H9 (cell line): ENCODE data around the gene DHRS7B. TPM values are rescaled to one million over a fixed set of nuclear protein-coding genes. Genes with fewer than 3 reads are reported as not detected.

Experiments
- DNase-seq: peaks from one replicate; pipeline ENCODE4 v3.0.0-alpha.2; 2017
- H2AFZ ChIP-seq: one replicate; pipeline ENCODE4 v1.6.1; 2013; ENCODE audit warnings: mild to moderate bottlenecking, low read length, control low read depth, moderate library complexity
- H2AK5ac ChIP-seq: 2 replicates; pipeline ENCODE4 v1.6.1; 2013; ENCODE audit warnings: low read length, control low read depth, mixed read lengths; ENCODE audit not compliant: insufficient read length
- H2BK120ac ChIP-seq: one replicate; pipeline ENCODE4 v1.6.1; 2013; ENCODE audit warnings: low read depth, mild to moderate bottlenecking, low read length, control low read depth, inconsistent platforms; ENCODE audit not compliant: poor library complexity, severe bottlenecking
- H2BK12ac ChIP-seq: 2 replicates; pipeline ENCODE4 v1.6.1; 2013; ENCODE audit warnings: low read length, control low read depth, mixed read lengths, low read depth; ENCODE audit not compliant: insufficient read length
- H2BK15ac ChIP-seq: 2 replicates; pipeline ENCODE4 v1.6.1; 2013; ENCODE audit warnings: low read depth, low read length, control low read depth
- H2BK20ac ChIP-seq: one replicate; pipeline ENCODE4 v1.6.1; 2013; ENCODE audit warnings: low read depth, mild to moderate bottlenecking, low read length, control low read depth, inconsistent platforms; ENCODE audit not compliant: poor library complexity, severe bottlenecking
- H2BK5ac ChIP-seq: 2 replicates; pipeline ENCODE4 v1.6.1; 2013; ENCODE audit warnings: low read length, control low read depth, mixed read lengths; ENCODE audit not compliant: insufficient read length
- H3K14ac ChIP-seq: 2 replicates; pipeline ENCODE4 v1.6.1; 2013; ENCODE audit warnings: low read length, control low read depth; ENCODE audit not compliant: insufficient read depth
- H3K18ac ChIP-seq: 2 replicates; pipeline ENCODE4 v1.6.1; 2013; ENCODE audit warnings: low read depth, mild to moderate bottlenecking, mixed read lengths, low read length, control low read depth; ENCODE audit not compliant: insufficient read length
- H3K23ac ChIP-seq: 2 replicates; pipeline ENCODE4 v1.6.1; 2013; ENCODE audit warnings: low read length, control low read depth, mixed read lengths, low read depth; ENCODE audit not compliant: insufficient read length
- H3K23me2 ChIP-seq: 2 replicates; pipeline ENCODE4 v1.6.1; 2013; ENCODE audit warnings: low read depth, mild to moderate bottlenecking, mixed read lengths, low read length, control low read depth; ENCODE audit not compliant: insufficient read length, poor library complexity, severe bottlenecking
- H3K27ac ChIP-seq: 2 replicates; pipeline ENCODE4 v1.5.1; 2013; ENCODE audit warnings: low read length, control low read depth, mixed read lengths, low read depth; ENCODE audit not compliant: insufficient read length
- H3K27me3 ChIP-seq: 2 replicates; pipeline ENCODE4 v1.6.1; 2013; ENCODE audit warnings: low read length, control low read depth, inconsistent platforms; ENCODE audit not compliant: insufficient read depth
- H3K4ac ChIP-seq: 2 replicates; pipeline ENCODE4 v1.6.1; 2013; ENCODE audit warnings: low read depth, mild to moderate bottlenecking, control low read depth, inconsistent platforms, low read length, moderate library complexity
- H3K4me1 ChIP-seq: 2 replicates; pipeline ENCODE4 v1.6.1; 2013; ENCODE audit warnings: low read length, control low read depth, inconsistent platforms; ENCODE audit not compliant: insufficient read depth
- H3K4me2 ChIP-seq: 2 replicates; pipeline ENCODE4 v1.6.1; 2013; ENCODE audit warnings: low read length, control low read depth, mixed read lengths; ENCODE audit not compliant: insufficient read length, insufficient read depth
- H3K56ac ChIP-seq: 2 replicates; pipeline ENCODE4 v1.6.1; 2013; ENCODE audit warnings: low read depth, mild to moderate bottlenecking, mixed read lengths, low read length, control low read depth; ENCODE audit not compliant: insufficient read length
- H3K79me1 ChIP-seq: 2 replicates; pipeline ENCODE4 v1.6.1; 2013; ENCODE audit warnings: low read depth, mild to moderate bottlenecking, moderate library complexity, low read length, control low read depth, inconsistent platforms; ENCODE audit not compliant: insufficient read depth, poor library complexity, severe bottlenecking
- H3K79me2 ChIP-seq: 2 replicates; pipeline ENCODE4 v1.6.1; 2013; ENCODE audit warnings: low read length, control low read depth, inconsistent platforms; ENCODE audit not compliant: insufficient read depth
- H3K9ac ChIP-seq: 2 replicates; pipeline ENCODE4 v1.6.1; 2013; ENCODE audit warnings: low read length, control low read depth, mixed read lengths; ENCODE audit not compliant: insufficient read length; ENCODE audit errors: extremely low read depth
- H3K9me3 ChIP-seq: one replicate; pipeline ENCODE4 v1.6.1; 2013; ENCODE audit warnings: low read depth, low read length, inconsistent platforms; ENCODE audit not compliant: control insufficient read depth
- H3T11ph ChIP-seq: one replicate; pipeline ENCODE4 v1.6.1; 2013; ENCODE audit warnings: mild to moderate bottlenecking, low read length, control low read depth, inconsistent platforms
- H4K20me1 ChIP-seq: one replicate; pipeline ENCODE4 v1.6.1; 2013; ENCODE audit not compliant: control insufficient read depth, insufficient read length, insufficient read depth
- H4K5ac ChIP-seq: 2 replicates; pipeline ENCODE4 v1.6.1; 2013; ENCODE audit warnings: low read depth, mild to moderate bottlenecking, mixed read lengths, low read length, control low read depth; ENCODE audit not compliant: insufficient read length
- H4K8ac ChIP-seq: replicated peaks from 2 replicates; pipeline ENCODE4 v1.6.1; 2013; ENCODE audit warnings: low read length, control low read depth, mixed read lengths, low read depth; ENCODE audit not compliant: insufficient read length
- H4K91ac ChIP-seq: 2 replicates; pipeline ENCODE4 v1.6.1; 2013; ENCODE audit warnings: low read depth, mild to moderate bottlenecking, moderate library complexity, mixed read lengths, low read length, control low read depth; ENCODE audit not compliant: insufficient read length
- H3K27ac Mint-ChIP-seq, 3 experiments: 2 replicates in 2 of 3; 3 replicates in 1 of 3; pipeline ENCODE4 v1.8.0; 2020 to 2021; ENCODE audit warnings: mixed read lengths in 3 of 3, mild to moderate bottlenecking in 1 of 3, moderate library complexity in 1 of 3
- H3K27me3 Mint-ChIP-seq: 2 replicates; pipeline ENCODE4 v1.8.0; 2021; ENCODE audit warnings: low read depth, mild to moderate bottlenecking, moderate library complexity, mixed read lengths
- H3K36me3 Mint-ChIP-seq, 3 experiments: 2 replicates in 2 of 3; 3 replicates in 1 of 3; pipeline ENCODE4 v1.8.0; 2020 to 2021; ENCODE audit warnings: low read depth in 3 of 3, mixed read lengths in 3 of 3; ENCODE audit not compliant: insufficient read depth in 1 of 3
- H3K4me1 Mint-ChIP-seq, 2 experiments: 2 replicates each; pipeline ENCODE4 v1.8.0; 2020; ENCODE audit warnings: mixed read lengths in 2 of 2
- H3K4me3 Mint-ChIP-seq, 2 experiments: 2 replicates in 1 of 2; 3 replicates in 1 of 2; pipeline ENCODE4 v1.8.0; 2020 to 2021; ENCODE audit warnings: mild to moderate bottlenecking in 2 of 2, mixed read lengths in 2 of 2, moderate library complexity in 1 of 2
- H3K9me3 Mint-ChIP-seq, 2 experiments: 2 replicates in 1 of 2; 3 replicates in 1 of 2; pipeline ENCODE4 v1.8.0; 2020; ENCODE audit warnings: mild to moderate bottlenecking in 2 of 2, mixed read lengths in 2 of 2, moderate library complexity in 1 of 2
- CTCF ChIP-seq: fragments of 200-600 bp; sonication (generic); conservative IDR thresholded peaks from 3 replicates; pipeline ENCODE4 v1.8.0; 2021; ENCODE audit warnings: antibody characterized with exemption, mild to moderate bottlenecking
- WGBS: extraction: QIAGEN DNeasy Blood & Tissue Kit; methylation state at CpG from one replicate; pipeline ENCODE4 v1.1.7; 2013; ENCODE audit warnings: missing lambda C conversion rate, low lambda C conversion rate, mixed read lengths; ENCODE audit not compliant: insufficient read length; ENCODE audit errors: extremely low coverage; 5-methylcytosine and 5-hydroxymethylcytosine counted together
- total RNA-seq: library from RNA; stranded (reverse); gene quantifications from 2 replicates; pipeline ENCODE4 v1.2.1, GENCODE V29; 2021

The DHRS7B gene
- total RNA-seq, 1 experiment from 2014 or later = 20.3 TPM

DNA sequence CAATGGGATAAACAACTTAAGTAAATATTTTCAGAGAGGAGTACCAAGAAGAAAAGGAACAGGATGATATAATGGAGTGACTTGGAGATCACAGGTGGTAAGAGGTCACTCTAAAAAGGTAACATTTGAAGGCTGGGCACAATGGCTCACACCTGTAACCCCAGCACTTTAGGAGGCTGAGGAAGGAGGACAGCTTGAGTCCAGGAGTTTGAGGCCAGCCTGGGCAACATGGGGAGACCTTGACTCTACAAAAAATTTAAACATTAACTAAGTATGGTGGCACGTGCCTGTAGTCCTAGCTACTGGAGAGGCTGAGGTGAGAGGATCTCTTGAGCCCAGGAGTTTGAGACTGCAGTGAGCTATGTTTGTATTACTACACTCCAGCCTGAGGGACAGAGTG lies 90.6 kb downstream of the DHRS7B start:
- Mint-ChIP-seq H3K9me3 (0 out of 5 replicates have a peak, but pooled peaks cover 0 to 3% of the 10 kb centered on the region in 2 experiments), H3K27ac (0 out of 7 replicates have a peak overlapping the region, but pooled peaks of 1 of the 3 experiments have one; percentile 23), H3K4me3 (no peak overlapping the region; a peak in 1 of 5 replicates), H3K4me1 (peaks cover 44% of the 10 kb centered on the region in 2 experiments), H3K27me3 (no peaks in the 10 kb centered on the region), H3K36me3 (peaks cover 0 to 12% (median 7%) of the 10 kb centered on the region in 3 experiments; a peak in 2 of 7 replicates)
- no CpG with 5 or more reads among the region's 1 CpG for WGBS
- H3K4me2 ChIP-seq = no peak overlapping the region
- no peak overlapping the region for H3K18ac ChIP-seq
- H3K4ac ChIP-seq = no peak overlapping the region
- H2AFZ ChIP-seq = no peak overlapping the region
- H3K4me1 ChIP-seq = peaks cover 2% of the 10 kb centered on the region; the same call in 1 of the 2 replicates
- H3K23me2 ChIP-seq = peaks cover 14% of the 10 kb centered on the region
- no peaks in the 10 kb centered on the region for H4K20me1 ChIP-seq
- no peak overlapping the region for H2BK5ac ChIP-seq
- H4K5ac ChIP-seq = no peak overlapping the region
- H3K27ac ChIP-seq = no peak overlapping the region
- no peak overlapping the region for H2AK5ac ChIP-seq
- H3K14ac ChIP-seq = no peak overlapping the region
- DNase-seq = no peak
- H3K79me1 ChIP-seq = no peaks in the 10 kb centered on the region
- H2BK15ac ChIP-seq = no peak overlapping the region
- peaks cover 12% of the 10 kb centered on the region; the same call in 1 of the 2 replicates for H3K79me2 ChIP-seq
- H3K9me3 ChIP-seq = no peaks in the 10 kb centered on the region
- no peak overlapping the region for H2BK12ac ChIP-seq
- no peak for TF ChIP-seq CTCF
- H3K23ac ChIP-seq = no peak overlapping the region
- H2BK120ac ChIP-seq = no peak overlapping the region
- no peak overlapping the region for H3K56ac ChIP-seq
- no peak overlapping the region for H3T11ph ChIP-seq
- H4K8ac ChIP-seq = no peak overlapping the region
- no peak overlapping the region for H4K91ac ChIP-seq
- H2BK20ac ChIP-seq = no peak overlapping the region
- H3K9ac ChIP-seq = no peak overlapping the region
- no peaks in the 10 kb centered on the region for H3K27me3 ChIP-seq
